OCI-LY7 (cell line): ENCODE results near the gene FMN2.

ENCODE experiments used
- EZH2phosphoT487 ChIP-seq: fragments of 200-600 bp; sonication (generic); IDR thresholded peaks from 2 replicates; pipeline ENCODE4 v1.6.1; 2018; ENCODE audit warnings: low read depth, borderline replicate concordance, mild to moderate bottlenecking, mixed run types, antibody characterized with exemption, low read length, moderate library complexity, mixed read lengths
- TF ChIP-seq, protein P1 (sequence below): fragments of 200-600 bp; sonication (generic); conservative IDR thresholded peaks from 2 replicates; pipeline ENCODE4 v1.5.1; 2014; ENCODE audit warnings: mild to moderate bottlenecking, antibody characterized with exemption, low read length, moderate library complexity, mixed read lengths

DNA sequence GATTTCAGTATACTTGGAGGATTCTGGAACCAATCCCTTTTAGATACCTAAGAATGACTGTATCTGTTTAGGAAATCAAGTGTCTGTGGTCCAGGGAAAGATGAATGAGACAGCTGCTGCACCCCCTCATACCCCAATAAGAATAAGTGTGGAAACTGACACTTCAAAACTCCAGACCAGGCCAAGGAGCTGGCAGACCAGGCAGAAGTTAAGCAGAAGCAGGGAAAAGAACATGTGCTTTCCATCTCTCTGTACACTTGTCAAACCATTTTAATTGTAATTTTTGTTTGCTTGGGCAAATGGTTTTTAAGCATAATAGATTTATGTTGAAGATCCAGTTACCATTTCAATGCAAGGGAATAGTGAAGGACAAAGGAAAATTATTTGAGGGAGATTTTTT is 420.1 kb downstream of the FMN2 start:
- TF ChIP-seq, protein P1, sequence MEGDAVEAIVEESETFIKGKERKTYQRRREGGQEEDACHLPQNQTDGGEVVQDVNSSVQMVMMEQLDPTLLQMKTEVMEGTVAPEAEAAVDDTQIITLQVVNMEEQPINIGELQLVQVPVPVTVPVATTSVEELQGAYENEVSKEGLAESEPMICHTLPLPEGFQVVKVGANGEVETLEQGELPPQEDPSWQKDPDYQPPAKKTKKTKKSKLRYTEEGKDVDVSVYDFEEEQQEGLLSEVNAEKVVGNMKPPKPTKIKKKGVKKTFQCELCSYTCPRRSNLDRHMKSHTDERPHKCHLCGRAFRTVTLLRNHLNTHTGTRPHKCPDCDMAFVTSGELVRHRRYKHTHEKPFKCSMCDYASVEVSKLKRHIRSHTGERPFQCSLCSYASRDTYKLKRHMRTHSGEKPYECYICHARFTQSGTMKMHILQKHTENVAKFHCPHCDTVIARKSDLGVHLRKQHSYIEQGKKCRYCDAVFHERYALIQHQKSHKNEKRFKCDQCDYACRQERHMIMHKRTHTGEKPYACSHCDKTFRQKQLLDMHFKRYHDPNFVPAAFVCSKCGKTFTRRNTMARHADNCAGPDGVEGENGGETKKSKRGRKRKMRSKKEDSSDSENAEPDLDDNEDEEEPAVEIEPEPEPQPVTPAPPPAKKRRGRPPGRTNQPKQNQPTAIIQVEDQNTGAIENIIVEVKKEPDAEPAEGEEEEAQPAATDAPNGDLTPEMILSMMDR, result no peak
- TF ChIP-seq EZH2phosphoT487, result no peak
